ENCODE data around the gene HK2.

The HK2 gene

GRCh38 chr2:74856599-74856998, 22.7 kb downstream of the HK2 start:
- no peak overlapping the region for H3K27ac ChIP-seq (ENCODE audit: insufficient read depth, low read length, poor library complexity, severe bottlenecking)
- H3K27me3 ChIP-seq (replicated peaks; ENCODE audit: control insufficient read depth, insufficient read depth, low read length, poor library complexity, severe bottlenecking), result no peaks in the 10 kb centered on the region
- no peaks in the 10 kb centered on the region for H3K36me3 ChIP-seq (ENCODE audit: control insufficient read depth, insufficient read depth, low read length)
- DNase-seq, result no peak
- no peaks in the 10 kb centered on the region for H3K4me1 ChIP-seq (ENCODE audit: control insufficient read depth, insufficient read depth, low read length, poor library complexity, severe bottlenecking)
- no peak overlapping the region for H3K4me3 ChIP-seq (ENCODE audit: insufficient read depth, low read depth, low read length, poor library complexity, severe bottlenecking)
- H3K9me3 ChIP-seq (ENCODE audit: control insufficient read depth, low read length), result no peaks in the 10 kb centered on the region

DNA sequence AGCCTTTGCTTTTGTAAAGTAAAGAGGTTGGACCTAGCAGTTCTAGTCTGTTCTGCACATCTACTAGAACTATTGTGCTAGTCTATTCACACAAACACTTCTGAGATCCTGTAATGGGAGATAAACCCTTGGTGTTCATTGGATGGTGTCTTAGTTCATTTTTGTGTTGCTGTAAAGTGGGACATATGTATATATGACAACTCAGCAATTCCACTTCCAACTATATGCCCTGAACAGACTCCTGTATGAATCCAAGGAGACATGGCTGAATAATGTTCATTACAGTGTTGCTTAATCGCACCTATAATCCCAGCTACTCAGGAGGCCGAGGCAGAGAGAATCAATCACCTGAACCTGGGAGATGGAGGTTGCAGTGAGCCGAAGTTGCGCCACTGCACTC, 23.3 kb downstream of the HK2 start:
- no peak for DNase-seq
- Histone ChIP-seq H3K9me3 (ENCODE audit: control insufficient read depth, low read length) (no peaks in the 10 kb centered on the region), H3K27ac (ENCODE audit: insufficient read depth, low read length, poor library complexity, severe bottlenecking) (no peak overlapping the region), H3K36me3 (ENCODE audit: control insufficient read depth, insufficient read depth, low read length) (no peaks in the 10 kb centered on the region), H3K4me3 (ENCODE audit: insufficient read depth, low read depth, low read length, poor library complexity, severe bottlenecking) (no peak overlapping the region), H3K4me1 (ENCODE audit: control insufficient read depth, insufficient read depth, low read length, poor library complexity, severe bottlenecking) (no peaks in the 10 kb centered on the region), H3K27me3 (replicated peaks; ENCODE audit: control insufficient read depth, insufficient read depth, low read length, poor library complexity, severe bottlenecking) (no peaks in the 10 kb centered on the region)

DNA sequence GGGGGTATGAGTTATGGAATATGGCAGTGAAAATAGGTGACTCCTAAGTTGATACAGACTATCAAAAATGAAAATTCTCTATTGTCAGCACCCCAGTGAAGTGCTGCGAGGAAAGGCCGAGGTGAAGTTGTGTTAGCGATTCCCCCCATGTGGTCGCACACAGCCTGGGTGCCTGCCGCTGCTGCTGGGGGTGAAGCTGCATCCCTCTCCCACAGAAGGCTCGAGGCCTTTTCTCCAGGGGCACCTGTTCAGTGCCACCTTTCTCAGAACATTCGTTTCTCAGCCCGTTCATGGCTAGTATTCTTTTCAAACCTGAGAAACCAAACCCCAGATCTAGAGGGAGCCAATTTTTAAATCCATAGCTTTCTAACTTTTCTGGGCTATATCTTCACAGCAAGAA, 23.8 kb downstream of the HK2 start:
- H3K27me3 ChIP-seq (replicated peaks; ENCODE audit: control insufficient read depth, insufficient read depth, low read length, poor library complexity, severe bottlenecking), result no peaks in the 10 kb centered on the region
- DNase-seq, result no peak
- no peak overlapping the region for H3K27ac ChIP-seq (ENCODE audit: insufficient read depth, low read length, poor library complexity, severe bottlenecking)
- H3K36me3 ChIP-seq (ENCODE audit: control insufficient read depth, insufficient read depth, low read length), result no peaks in the 10 kb centered on the region
- H3K9me3 ChIP-seq (ENCODE audit: control insufficient read depth, low read length), result no peaks in the 10 kb centered on the region
- H3K4me3 ChIP-seq (ENCODE audit: insufficient read depth, low read depth, low read length, poor library complexity, severe bottlenecking), result no peak overlapping the region
- no peaks in the 10 kb centered on the region for H3K4me1 ChIP-seq (ENCODE audit: control insufficient read depth, insufficient read depth, low read length, poor library complexity, severe bottlenecking)

- Histone ChIP-seq H3K27ac (ENCODE audit: insufficient read depth, low read length, poor library complexity, severe bottlenecking) (no peak overlapping the region), H3K4me3 (ENCODE audit: insufficient read depth, low read depth, low read length, poor library complexity, severe bottlenecking) (no peak overlapping the region)
These were observed 24.4 kb downstream of the HK2 start for GRCh38 chr2:74858281-74858680.

DNA sequence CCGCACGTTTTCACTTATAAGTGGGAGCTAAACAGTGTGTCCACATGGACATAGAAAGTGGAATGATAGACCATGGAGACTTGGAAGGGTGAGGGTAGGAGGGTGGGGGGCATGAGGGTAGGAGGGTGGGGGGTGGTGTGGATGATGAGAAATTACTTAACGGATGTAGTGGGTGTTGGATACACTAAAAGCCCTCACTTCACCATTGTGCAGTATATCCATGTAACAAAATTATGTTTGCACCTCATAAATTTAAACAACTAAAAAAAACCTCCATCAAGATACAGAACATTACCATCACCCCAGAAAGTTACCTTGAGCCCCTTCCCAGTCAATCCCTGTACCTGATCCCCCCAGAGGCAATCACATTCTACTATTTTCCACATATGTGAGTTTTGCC, 26.2 kb downstream of the HK2 start:
- Histone ChIP-seq H3K4me1 (ENCODE audit: control insufficient read depth, insufficient read depth, low read length, poor library complexity, severe bottlenecking) (no peaks in the 10 kb centered on the region), H3K4me3 (ENCODE audit: insufficient read depth, low read depth, low read length, poor library complexity, severe bottlenecking) (no peak overlapping the region), H3K27ac (ENCODE audit: insufficient read depth, low read length, poor library complexity, severe bottlenecking) (no peak overlapping the region)

More at GRCh38 chr2:74858281-74858680, 24.4 kb downstream of the HK2 start:
- Histone ChIP-seq H3K4me1 (ENCODE audit: control insufficient read depth, insufficient read depth, low read length, poor library complexity, severe bottlenecking) (no peaks in the 10 kb centered on the region), H3K9me3 (ENCODE audit: control insufficient read depth, low read length) (no peaks in the 10 kb centered on the region), H3K36me3 (ENCODE audit: control insufficient read depth, insufficient read depth, low read length) (no peaks in the 10 kb centered on the region), H3K27me3 (replicated peaks; ENCODE audit: control insufficient read depth, insufficient read depth, low read length, poor library complexity, severe bottlenecking) (no peaks in the 10 kb centered on the region)
- no peak for DNase-seq

DNA sequence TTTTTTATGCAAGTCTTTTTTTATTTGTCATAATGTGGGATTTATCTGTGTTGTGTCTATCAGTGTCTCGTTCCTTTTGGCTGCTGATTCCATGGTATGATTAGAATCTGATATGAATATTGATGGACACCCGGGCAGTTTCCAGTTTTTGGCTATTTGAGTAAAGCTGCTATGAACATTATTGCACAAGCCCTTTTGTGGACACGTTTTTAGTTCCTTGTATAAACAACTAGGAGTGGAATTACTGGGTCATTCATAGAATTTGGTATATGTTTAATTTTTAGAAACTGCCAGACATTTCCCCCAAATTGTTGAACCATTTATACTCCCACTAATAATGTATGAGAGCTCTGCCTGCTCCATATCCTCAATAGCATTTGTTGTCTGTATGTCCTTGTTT, 26.6 kb downstream of the HK2 start:
- Histone ChIP-seq H3K36me3 (ENCODE audit: control insufficient read depth, insufficient read depth, low read length) (no peaks in the 10 kb centered on the region), H3K9me3 (ENCODE audit: control insufficient read depth, low read length) (no peaks in the 10 kb centered on the region), H3K4me3 (ENCODE audit: insufficient read depth, low read depth, low read length, poor library complexity, severe bottlenecking) (no peak overlapping the region), H3K27me3 (replicated peaks; ENCODE audit: control insufficient read depth, insufficient read depth, low read length, poor library complexity, severe bottlenecking) (no peaks in the 10 kb centered on the region), H3K4me1 (ENCODE audit: control insufficient read depth, insufficient read depth, low read length, poor library complexity, severe bottlenecking) (no peaks in the 10 kb centered on the region), H3K27ac (ENCODE audit: insufficient read depth, low read length, poor library complexity, severe bottlenecking) (no peak overlapping the region)
- no peak for DNase-seq

More for the DNA sequence above, 26.2 kb downstream of the HK2 start:
- no peak for DNase-seq
- no peaks in the 10 kb centered on the region for H3K27me3 ChIP-seq (replicated peaks; ENCODE audit: control insufficient read depth, insufficient read depth, low read length, poor library complexity, severe bottlenecking)
- no peaks in the 10 kb centered on the region for H3K9me3 ChIP-seq (ENCODE audit: control insufficient read depth, low read length)
- H3K36me3 ChIP-seq (ENCODE audit: control insufficient read depth, insufficient read depth, low read length), result no peaks in the 10 kb centered on the region

DNA sequence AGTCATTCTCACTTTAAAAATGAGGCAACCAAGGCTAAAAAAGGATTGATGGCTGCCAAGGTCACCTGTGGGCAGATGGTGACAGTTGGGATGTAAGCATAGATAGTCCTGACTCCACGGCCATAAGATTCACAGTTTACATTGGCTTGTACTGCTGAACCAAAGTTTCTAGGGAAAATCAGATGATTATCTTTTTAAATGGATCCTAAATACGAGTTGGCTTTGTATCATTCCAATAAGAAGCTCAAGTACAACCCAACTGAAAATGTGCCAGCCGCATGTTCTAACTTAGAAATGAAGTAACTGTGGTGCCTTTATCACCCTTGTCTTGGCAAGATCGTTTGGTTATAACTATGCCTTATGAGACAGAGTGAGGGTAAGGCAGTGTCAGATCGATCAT, 27.6 kb downstream of the HK2 start:
- Histone ChIP-seq H3K27ac (ENCODE audit: insufficient read depth, low read length, poor library complexity, severe bottlenecking) (no peak overlapping the region), H3K4me1 (ENCODE audit: control insufficient read depth, insufficient read depth, low read length, poor library complexity, severe bottlenecking) (no peaks in the 10 kb centered on the region), H3K36me3 (ENCODE audit: control insufficient read depth, insufficient read depth, low read length) (no peaks in the 10 kb centered on the region), H3K4me3 (ENCODE audit: insufficient read depth, low read depth, low read length, poor library complexity, severe bottlenecking) (no peak overlapping the region), H3K27me3 (replicated peaks; ENCODE audit: control insufficient read depth, insufficient read depth, low read length, poor library complexity, severe bottlenecking) (no peaks in the 10 kb centered on the region), H3K9me3 (ENCODE audit: control insufficient read depth, low read length) (no peaks in the 10 kb centered on the region)
- no peak for DNase-seq

DNA sequence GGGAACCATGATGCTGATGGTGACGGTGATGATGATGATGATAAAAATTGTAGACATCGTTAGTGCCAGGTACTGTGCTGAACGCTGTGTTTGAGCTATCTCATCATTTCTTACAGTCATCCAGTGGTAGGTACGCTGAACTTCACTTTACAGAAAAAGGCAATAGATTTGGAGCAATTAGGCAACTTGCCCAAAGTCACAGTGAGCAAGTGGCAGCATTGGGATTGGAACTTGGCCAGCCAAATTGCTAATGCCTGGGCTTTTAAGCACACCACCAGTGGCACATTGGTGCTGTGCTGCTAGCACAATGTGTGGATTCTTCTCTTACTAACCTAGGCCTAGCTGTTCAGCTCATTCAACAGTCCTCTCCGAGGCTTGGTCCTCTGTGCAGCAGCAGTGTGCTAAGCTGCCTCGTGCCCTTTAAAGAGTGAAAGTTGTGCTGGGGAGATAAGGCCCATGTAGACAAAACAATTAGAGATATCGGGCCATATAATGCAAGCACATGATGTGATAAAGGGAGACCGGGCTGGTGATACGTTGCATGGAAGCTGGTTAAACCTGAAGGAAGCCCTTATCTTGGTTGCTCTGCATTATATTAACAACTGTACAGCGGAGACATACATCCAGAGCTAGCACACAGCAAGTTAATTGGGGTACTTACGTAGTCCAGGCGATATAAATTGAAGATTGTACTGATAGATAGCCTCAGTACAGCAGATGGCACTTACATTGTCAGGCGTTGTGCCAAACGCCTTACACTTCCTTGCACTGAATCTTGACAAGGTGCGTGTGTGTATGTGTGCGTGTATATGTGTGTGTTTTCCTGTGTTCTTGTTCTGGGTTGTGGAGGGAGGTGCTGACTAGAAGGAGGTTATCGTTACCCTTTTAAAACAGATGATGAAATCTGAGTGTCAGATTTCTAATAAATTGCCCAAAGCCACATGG, 28.4 kb downstream of the HK2 start:
- no peaks in the 10 kb centered on the region for H3K4me1 ChIP-seq (ENCODE audit: control insufficient read depth, insufficient read depth, low read length, poor library complexity, severe bottlenecking)
- H3K27me3 ChIP-seq (replicated peaks; ENCODE audit: control insufficient read depth, insufficient read depth, low read length, poor library complexity, severe bottlenecking), result no peaks in the 10 kb centered on the region
- H3K9me3 ChIP-seq (ENCODE audit: control insufficient read depth, low read length), result no peaks in the 10 kb centered on the region
- no peaks in the 10 kb centered on the region for H3K36me3 ChIP-seq (ENCODE audit: control insufficient read depth, insufficient read depth, low read length)
- no peak overlapping the region for H3K27ac ChIP-seq (ENCODE audit: insufficient read depth, low read length, poor library complexity, severe bottlenecking)
- no peak for DNase-seq
- H3K4me3 ChIP-seq (ENCODE audit: insufficient read depth, low read depth, low read length, poor library complexity, severe bottlenecking), result no peak overlapping the region

GRCh38 chr2:74863802-74864248, 29.9 kb downstream of the HK2 start:
- Histone ChIP-seq H3K36me3 (ENCODE audit: control insufficient read depth, insufficient read depth, low read length) (no peaks in the 10 kb centered on the region), H3K4me1 (ENCODE audit: control insufficient read depth, insufficient read depth, low read length, poor library complexity, severe bottlenecking) (no peaks in the 10 kb centered on the region), H3K4me3 (ENCODE audit: insufficient read depth, low read depth, low read length, poor library complexity, severe bottlenecking) (no peak overlapping the region), H3K9me3 (ENCODE audit: control insufficient read depth, low read length) (no peaks in the 10 kb centered on the region), H3K27ac (ENCODE audit: insufficient read depth, low read length, poor library complexity, severe bottlenecking) (no peak overlapping the region), H3K27me3 (replicated peaks; ENCODE audit: control insufficient read depth, insufficient read depth, low read length, poor library complexity, severe bottlenecking) (no peaks in the 10 kb centered on the region)
- DNase-seq, result no peak

Measured in effector memory CD4-positive, alpha-beta T cell (primary cell).